HG03064 (cell line): ENCODE measurements around the gene TAMALIN.

ENCODE experiments used
- ATAC-seq: cut with Tn5 transposase; IDR thresholded peaks from one replicate; pipeline ENCODE4 v1.9.1; 2021; ENCODE audit warnings: low read depth; ENCODE audit not compliant: unreplicated experiment

TAMALIN gene

GRCh38 chr12:52010692-52011601 lies 4.2 kb downstream of the TAMALIN start:
- ATAC-seq, result no peak

GRCh38 chr12:52011602-52012214 lies 5.0 kb downstream of the TAMALIN start:
- no peak for ATAC-seq

DNA sequence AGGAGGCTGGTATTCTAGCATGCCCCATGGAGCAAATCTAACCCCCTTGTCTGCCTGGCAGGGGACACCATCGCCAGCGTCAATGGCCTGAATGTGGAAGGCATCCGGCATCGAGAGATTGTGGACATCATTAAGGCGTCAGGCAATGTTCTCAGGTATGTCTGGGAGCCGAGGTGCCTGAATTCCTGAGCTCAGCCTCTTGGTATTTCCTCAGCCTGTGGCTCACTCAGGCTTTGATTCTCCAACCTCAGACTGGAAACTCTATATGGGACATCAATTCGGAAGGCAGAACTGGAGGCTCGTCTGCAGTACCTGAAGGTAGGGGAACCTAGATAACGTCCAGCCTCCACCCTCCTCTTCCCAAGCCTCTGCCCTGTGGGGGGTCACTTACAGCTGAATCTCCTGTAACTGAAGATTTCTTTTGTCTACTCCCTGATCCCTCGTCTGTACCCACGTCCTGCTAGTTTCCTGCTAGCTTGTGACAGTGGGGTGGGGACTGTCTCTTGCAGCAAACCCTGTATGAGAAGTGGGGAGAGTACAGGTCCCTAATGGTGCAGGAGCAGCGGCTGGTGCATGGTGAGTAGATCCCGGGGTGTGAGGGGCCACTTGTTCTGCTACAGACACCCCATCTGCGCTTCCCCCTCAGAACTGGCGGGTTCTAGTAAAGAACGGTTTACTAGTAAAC lies 7.0 kb downstream of the TAMALIN start:
- no peak for ATAC-seq

DNA sequence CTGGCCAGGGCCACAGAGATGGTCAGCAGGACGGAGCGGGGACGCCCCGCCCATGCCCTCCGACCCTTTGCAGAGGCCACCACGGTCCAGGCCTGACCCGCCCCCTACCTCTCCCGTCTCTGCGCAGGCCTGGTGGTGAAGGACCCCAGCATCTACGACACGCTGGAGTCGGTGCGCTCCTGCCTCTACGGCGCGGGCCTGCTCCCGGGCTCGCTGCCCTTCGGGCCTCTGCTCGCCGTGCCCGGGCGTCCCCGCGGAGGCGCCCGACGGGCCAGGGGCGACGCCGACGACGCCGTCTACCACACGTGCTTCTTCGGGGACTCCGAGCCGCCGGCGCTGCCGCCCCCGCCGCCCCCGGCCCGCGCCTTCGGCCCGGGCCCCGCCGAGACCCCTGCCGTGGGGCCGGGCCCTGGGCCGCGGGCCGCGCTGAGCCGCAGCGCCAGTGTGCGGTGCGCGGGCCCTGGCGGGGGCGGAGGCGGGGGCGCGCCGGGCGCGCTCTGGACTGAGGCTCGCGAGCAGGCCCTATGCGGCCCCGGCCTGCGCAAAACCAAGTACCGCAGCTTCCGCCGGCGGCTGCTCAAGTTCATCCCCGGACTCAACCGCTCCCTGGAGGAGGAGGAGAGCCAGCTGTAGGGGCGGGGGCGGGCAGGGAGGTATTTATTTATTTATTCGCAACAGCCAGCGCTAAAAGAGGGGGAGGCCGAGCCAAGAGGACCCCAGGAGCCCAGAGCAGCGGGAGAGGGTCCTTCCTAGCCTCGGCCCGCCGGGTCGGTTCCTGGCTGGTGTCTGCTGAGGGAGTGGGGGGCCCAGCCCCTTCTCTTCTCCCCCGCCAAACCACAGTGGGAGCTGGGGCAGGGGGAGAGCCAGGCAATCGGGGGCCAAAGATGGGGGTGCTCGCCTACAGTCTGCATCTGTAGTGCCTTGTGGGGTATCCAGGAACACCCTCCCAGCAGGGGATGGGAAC lies 8.1 kb downstream of the TAMALIN start:
- ATAC-seq, result no peak

- no peak for ATAC-seq
These were observed 8.8 kb downstream of the TAMALIN start for GRCh38 chr12:52015532-52016041.

DNA sequence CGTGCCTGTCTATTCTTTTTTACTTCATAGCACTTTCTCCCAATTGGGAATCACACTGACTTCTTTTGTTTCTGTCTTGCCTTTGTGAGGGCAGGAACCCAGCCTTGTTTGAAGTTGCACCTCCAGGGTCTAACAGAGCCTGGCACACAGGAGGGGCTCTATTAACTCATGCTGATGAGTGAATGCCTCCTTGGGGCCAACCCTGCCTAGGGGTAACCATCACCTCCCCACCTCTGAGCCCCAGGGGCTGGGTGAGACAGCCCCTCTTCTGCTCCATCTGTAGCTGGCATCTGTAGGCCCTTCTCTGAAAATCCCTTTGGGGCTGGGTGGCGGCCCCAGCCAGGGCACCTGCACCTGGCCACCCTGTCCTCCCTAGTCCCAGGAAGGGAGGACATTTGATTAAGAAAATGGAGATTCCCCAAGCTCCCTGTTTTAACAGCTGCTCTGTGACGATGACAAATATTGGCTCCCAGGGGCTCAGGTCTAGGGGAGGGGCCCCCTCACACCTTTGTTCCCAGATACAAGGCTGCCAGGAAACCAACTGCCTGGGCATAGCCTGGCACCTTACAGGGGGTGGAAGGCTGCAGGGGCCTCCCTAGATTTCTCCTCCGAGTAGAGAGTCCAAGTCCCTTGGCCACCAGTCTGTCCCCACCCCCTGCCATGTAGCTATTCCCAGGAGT lies 11.8 kb downstream of the TAMALIN start:
- no peak for ATAC-seq

- no peak for ATAC-seq
These were observed 12.5 kb downstream of the TAMALIN start for GRCh38 chr12:52019113-52019770.

GRCh38 chr12:52020539-52021336 lies 14.0 kb downstream of the TAMALIN start:
- no peak for ATAC-seq

DNA sequence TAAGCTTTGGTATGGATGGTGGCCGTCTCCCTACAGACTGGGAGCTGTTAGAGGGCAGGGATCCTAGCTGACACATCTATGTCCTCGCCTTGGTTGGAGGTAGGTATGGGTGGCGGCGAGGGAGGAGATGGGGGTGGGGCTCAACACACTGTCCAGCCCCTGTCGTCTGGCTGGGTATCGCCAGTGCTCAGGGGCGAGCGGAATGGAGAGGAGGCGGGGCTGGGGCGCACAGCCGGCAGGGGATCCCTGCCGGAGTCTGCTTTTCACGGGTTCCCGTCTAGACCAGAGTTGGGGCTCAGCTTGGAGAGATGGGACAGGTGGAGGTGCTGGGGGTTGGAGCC lies 16.1 kb downstream of the TAMALIN start:
- ATAC-seq, result no peak

DNA sequence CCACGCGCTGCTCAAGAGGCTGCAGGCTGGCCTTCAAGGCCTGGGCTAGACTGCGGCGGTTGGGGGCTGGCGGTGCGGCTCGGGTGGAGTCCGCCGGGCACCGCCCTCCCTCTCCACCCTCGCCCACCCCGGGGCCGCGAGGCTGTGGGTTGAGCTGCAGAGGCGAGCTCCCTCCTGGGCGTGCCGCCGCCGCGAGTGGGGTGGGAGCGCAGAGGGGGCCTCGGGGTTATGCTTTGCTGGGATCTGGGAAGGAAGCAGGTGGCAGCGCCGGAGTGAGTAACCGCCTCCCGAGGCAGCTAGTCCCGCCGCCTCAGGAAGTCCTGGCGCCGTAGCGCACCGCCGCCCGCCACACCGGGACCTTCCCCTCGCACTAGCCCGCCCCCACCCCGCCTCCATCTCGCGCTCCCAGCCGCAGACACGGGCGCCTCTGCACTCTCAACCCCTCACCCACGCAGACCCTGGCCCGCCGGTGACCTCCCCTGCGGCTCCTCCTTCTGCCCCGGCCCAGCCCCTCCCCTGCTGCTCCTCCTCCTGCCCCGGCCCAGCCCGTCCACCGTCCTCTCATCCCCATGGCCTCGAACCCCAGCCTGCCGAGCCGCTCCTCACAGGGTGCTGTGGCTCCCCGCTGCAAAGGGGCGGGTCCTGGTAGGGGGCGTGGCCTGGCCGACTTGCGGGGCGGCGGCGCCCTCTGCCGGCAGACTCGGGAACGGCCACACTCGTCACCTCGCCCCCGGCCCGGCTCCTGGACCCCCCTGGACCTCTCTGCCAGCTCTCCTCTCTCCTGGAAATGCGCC lies 16.6 kb downstream of the TAMALIN start:
- no peak for ATAC-seq

DNA sequence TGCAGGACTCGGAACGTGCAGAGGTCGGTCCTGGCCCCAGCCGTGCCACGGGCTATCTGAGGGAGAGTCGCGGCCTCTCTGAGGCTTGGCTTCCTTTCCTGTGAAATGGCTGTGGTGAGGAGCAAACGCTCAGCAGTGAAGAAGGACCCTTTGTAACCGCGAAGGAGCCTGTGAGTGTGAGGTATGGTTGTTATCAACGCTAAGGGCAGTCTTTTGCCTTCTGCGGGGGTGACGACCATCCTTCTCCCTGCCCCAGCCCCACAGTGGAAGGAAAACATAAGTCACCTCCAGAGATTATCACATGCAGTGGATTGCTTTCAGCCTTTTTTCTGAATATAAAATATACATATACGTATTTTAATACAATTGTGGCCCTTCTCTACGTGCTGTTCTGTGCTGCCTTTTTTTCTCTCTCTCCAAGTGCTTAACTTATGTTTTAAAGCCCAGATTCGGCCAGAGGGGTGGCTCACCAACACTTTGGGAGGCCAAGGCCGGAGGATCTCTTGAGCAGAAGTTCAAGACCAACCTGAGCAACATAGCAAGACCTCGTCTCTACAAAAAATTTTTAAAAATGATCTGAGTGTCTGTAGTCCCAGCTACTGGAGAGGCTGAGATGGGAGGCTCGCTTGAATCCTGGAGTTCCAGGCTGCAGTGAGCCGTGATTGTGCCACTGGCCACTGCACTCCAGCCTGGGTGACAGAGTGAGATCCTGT lies 17.4 kb downstream of the TAMALIN start:
- ATAC-seq, result no peak

DNA sequence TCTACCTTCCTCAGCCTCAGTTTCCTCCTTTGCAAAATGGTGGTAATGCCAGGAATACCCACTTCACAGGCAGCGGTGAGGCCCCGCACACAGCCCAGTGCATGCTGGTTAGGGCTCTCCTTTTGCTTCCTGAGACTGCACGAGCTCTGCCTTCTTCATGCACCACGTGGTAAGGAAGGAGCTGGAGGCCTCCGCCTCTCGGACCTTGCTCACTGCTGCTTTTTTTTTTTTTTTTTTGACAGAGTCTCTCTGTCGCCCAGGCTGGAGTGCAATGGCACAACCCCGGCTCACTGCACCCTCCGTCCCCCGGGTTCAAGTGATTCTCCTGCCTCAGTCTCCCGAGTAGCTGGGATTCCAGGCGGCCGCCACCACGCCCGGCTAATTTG lies 18.1 kb downstream of the TAMALIN start:
- ATAC-seq, result no peak

DNA sequence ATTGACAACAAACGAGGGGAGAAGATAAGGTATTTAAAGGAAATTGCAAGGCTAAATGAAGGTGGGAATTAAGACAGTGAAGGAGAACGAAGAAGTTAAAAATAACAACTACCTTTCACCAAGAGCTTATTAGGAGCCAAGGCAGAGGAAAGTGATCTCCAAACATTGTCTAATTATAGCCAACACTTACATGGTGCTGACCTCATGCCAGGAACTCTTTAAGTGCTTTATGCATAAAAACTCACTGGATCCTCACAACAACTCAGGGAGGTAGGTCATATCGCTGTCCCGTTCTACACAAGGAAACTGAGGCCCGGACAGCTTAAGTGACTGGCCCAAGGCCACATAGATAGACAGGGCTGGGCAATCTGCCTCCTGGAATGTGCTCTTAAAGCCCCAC lies 19.5 kb downstream of the TAMALIN start:
- ATAC-seq, result no peak

DNA sequence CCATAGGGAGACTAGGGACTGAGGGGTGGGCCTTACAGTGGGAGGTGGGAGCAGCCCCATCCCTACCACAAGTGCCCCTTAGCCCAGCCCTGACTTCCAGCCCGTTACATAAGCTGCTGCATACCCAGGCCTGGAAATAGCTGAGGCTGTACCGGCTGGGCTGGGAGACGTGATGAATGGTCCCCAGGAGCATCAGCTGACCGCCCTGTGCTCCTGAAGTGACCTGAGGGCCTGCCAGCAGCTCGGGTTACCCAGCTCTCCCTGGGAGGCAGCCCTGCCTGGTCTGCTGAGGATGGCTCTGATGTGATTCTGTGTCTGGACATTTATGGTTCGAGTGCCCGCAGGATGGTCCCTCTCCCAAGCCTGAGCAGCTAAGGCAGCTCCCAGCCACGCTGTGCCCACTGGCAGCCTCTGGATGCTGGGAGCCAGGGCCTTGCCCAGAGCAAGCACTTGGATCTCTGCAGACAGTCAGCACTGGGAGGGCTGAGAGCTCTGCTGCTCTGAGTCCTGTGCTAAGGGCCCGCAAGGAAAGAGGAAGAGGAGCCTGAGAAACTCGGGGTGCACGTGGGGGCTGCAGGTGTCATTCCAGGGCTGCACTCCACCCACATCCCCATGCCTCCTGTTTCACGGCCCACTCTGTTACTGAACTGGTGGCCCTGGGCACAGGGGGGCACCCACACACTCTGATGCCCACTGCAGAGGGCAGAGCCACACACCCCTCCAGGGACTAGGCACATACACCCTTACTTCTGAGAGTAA lies 20.5 kb downstream of the TAMALIN start:
- ATAC-seq, result no peak

- ATAC-seq, result no peak
These were observed 22.9 kb downstream of the TAMALIN start for GRCh38 chr12:52029685-52030084.

DNA sequence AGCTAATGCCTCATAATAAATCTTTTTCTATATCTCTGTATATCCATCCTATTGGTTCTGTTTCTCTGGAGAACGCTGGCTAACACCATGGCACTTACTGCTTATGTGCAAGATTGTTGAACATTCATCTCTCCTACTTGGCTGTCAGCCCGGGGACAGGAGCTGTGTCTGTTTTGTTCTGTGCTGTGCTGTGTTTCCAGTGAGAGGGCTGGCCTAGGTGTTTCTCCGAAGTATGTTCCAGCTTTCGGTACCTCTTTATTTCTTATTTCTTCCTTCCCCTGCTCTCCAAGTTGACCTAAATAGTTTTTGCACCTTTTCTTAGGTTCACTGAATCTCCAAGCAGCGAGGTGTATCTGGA lies 25.7 kb downstream of the TAMALIN start:
- ATAC-seq, result no peak
